ENCODE data around the gene FLCN.
"Not testable (repeated sequence)": the region's sequence is repeated elsewhere in the genome, so short reads cannot be mapped to it uniquely, and the experiment has no call there.

FLCN gene

DNA sequence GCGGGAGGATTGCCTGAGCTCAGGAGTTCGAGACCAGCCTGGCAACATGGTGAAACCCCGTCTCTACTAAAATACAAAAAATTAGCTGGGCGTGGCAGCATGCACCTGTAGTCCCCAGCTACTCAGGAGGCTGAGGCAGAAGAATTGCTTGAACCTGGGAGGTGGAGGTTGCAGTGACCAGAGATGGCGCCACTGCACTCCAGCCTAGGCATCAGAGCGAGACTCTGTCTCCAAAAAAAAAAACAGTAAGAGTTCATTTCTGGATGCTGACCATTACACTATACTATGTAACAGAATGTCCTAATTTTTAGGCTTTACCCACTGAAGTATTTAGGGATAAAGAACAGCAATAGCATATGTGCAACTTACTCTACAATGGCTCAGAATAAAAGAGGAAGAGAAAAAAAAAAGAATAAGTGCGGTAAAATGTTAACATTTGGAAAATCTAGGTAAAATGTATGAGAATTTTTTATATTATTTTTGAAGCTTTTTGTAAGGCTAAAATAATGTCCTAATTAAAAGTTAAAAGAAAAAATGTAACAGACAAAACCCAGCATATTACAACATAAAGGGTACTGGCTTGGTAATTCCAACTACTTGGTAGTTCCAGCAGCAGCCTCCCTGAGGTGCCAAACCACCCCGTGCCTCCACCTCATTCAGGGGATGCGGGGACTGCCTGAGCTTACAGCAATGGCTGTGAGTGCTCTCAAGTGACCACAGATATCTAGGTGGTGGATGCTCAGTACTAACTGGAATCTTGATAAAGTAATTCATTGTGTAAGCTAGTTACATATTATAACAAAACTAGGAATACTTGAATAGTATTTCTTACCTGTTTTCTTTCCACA, 33.2 kb upstream of the FLCN start:
- in situ Hi-C loops (cut with MboI; ENCODE audit: low sequenced_read_pairs, unreplicated experiment): no loop called here
- DNase-seq (ENCODE audit: low spot score): no peak
- TF ChIP-seq, protein P1, sequence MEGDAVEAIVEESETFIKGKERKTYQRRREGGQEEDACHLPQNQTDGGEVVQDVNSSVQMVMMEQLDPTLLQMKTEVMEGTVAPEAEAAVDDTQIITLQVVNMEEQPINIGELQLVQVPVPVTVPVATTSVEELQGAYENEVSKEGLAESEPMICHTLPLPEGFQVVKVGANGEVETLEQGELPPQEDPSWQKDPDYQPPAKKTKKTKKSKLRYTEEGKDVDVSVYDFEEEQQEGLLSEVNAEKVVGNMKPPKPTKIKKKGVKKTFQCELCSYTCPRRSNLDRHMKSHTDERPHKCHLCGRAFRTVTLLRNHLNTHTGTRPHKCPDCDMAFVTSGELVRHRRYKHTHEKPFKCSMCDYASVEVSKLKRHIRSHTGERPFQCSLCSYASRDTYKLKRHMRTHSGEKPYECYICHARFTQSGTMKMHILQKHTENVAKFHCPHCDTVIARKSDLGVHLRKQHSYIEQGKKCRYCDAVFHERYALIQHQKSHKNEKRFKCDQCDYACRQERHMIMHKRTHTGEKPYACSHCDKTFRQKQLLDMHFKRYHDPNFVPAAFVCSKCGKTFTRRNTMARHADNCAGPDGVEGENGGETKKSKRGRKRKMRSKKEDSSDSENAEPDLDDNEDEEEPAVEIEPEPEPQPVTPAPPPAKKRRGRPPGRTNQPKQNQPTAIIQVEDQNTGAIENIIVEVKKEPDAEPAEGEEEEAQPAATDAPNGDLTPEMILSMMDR (IDR thresholded peaks at IDR 0.05; ENCODE audit: borderline replicate concordance, control extremely low read depth, extremely low read depth, insufficient read depth, missing control alignments): peak; percentile 30

DNA sequence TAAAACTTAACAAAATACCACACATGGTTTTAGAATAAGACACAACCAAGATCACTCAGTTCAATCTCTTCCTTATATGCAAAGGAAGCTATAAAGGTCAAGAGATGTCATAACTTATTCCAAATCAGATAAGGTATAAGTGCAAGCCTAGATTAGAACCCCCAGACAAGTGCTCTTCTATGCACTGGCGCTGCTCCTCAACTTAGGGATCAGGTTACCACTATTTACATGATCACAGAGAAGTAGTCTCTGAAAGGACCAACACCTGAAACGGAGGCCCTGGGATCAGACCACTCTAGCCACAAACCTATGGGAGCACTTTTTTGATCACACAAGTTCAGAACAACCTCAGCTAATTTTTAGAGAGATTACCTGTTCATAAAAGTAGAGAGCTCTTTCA, 27.5 kb upstream of the FLCN start:
- TF ChIP-seq, protein P1 (IDR thresholded peaks at IDR 0.05; ENCODE audit: borderline replicate concordance, control extremely low read depth, extremely low read depth, insufficient read depth, missing control alignments): no peak
- DNase-seq (ENCODE audit: low spot score): no peak
- in situ Hi-C loops (cut with MboI; ENCODE audit: low sequenced_read_pairs, unreplicated experiment): no loop called here

DNA sequence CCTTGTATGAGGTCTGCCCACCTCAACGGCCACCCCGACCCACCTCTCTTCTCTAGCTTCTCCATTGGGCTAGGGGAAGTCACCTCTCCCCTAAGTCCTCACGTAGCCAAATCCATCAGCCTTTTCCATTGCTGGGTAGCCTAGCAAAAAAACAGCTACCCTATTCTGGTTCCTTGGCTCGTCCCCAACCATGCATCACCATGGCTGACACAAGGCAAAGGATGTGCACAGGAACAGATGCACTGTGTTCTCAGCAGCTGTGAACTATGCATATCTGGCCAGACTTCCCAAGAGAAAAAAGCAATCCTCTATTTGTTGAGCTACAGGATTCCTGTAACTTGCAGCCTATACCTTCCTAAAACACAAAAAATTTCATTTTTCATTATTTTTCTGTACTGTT, 22.0 kb upstream of the FLCN start:
- DNase-seq (ENCODE audit: low spot score): no peak
- TF ChIP-seq, protein P1 (IDR thresholded peaks at IDR 0.05; ENCODE audit: borderline replicate concordance, control extremely low read depth, extremely low read depth, insufficient read depth, missing control alignments): no peak
- in situ Hi-C loops (cut with MboI; ENCODE audit: low sequenced_read_pairs, unreplicated experiment): no loop called here

DNA sequence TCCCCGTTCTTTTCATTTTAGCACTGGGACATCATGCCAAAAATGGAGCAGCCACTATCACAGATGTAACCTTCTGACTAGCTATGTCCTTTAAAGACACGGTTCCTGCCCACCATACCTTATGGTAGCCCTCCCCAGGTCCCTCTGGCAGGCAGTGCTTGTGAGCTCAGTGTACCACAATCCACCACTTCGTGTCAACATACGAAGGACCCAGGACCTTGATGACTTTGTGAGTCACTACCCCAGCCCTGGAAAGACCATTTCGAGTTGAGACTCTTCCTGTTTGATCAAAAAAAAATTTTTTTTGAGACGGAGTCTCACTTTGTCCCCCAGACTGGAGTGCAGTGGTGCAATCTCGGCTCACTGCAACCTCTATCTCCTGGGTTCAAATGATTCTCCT, 21.0 kb upstream of the FLCN start:
- no peak for DNase-seq (ENCODE audit: low spot score)
- in situ Hi-C loops (cut with MboI; ENCODE audit: low sequenced_read_pairs, unreplicated experiment): no loop called here
- TF ChIP-seq, protein P1 (IDR thresholded peaks at IDR 0.05; ENCODE audit: borderline replicate concordance, control extremely low read depth, extremely low read depth, insufficient read depth, missing control alignments): no peak

DNA sequence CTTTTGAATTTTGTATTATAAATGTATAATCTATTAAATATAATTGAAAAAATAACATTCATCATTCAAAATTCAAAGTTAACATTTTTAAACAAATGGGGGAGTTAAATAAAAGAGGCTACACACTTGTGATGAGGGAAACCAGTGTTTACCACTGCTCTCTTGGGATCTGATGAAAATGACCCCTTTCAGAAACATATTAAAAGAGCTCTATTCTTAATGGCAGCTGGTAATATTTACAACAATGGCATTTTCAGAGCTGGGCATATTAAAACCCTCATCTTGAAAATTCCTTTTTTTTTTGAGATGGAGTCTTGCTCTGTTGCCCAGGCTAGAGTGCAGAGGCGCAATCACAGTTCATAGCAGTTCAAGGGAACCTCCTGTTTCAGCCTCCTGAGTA, 19.3 kb upstream of the FLCN start:
- DNase-seq (ENCODE audit: low spot score): no peak
- in situ Hi-C loops (cut with MboI; ENCODE audit: low sequenced_read_pairs, unreplicated experiment): no loop called here

DNA sequence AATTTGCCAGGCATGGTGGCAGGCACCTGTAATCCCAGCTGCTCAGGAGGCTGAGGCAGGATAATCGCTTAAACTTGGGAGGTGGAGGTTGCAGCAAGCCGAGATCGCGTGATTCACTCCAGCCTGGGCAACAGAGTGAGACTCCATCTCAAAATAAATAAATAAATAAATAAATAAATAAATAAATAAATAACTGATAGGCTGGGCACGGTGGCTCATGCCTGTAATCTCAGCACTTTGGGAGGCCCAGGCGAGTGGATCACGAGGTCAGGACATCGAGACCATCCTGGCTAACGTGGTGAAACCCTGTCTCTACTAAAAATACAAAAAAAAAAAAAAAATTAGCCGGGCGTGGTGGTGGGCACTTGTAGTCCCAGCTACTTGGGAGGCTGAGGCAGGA, 18.7 kb upstream of the FLCN start:
- not testable (repeated sequence) for DNase-seq (ENCODE audit: low spot score)

More for the DNA sequence above, 19.3 kb upstream of the FLCN start:
- TF ChIP-seq, protein P1 (IDR thresholded peaks at IDR 0.05; ENCODE audit: borderline replicate concordance, control extremely low read depth, extremely low read depth, insufficient read depth, missing control alignments): no peak

DNA sequence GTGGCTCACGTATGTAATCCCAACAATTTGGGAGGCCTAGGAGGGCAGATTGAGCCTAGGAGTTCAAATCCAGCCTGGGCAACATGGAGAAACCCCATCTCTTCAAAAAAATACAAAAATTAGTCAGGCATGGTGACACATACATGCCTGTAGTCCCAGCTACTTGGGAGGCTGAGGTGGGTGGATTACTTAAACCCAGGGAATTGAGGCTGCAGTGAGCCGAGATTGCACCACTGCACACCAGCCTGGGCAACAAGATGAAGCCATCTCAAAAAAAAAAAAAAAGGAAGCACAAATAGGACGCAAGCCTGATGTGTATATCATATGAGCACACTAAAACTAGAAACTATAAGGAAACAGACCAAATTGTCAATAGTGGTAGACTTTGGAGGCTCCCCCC, 17.1 kb upstream of the FLCN start:
- in situ Hi-C loops (cut with MboI; ENCODE audit: low sequenced_read_pairs, unreplicated experiment): no loop called here
- no peak for DNase-seq (ENCODE audit: low spot score)
- TF ChIP-seq, protein P1 (IDR thresholded peaks at IDR 0.05; ENCODE audit: borderline replicate concordance, control extremely low read depth, extremely low read depth, insufficient read depth, missing control alignments): no peak

More for the DNA sequence above, 18.7 kb upstream of the FLCN start:
- in situ Hi-C loops (cut with MboI; ENCODE audit: low sequenced_read_pairs, unreplicated experiment): not testable (repeated sequence)

All from GM13976 (cell line).